Measurements from ENCODE around the gene PTPRG.
"Not testable (repeated sequence)": the region's sequence is repeated elsewhere in the genome, so short reads cannot be mapped to it uniquely, and the experiment has no call there.

The PTPRG gene

DNA sequence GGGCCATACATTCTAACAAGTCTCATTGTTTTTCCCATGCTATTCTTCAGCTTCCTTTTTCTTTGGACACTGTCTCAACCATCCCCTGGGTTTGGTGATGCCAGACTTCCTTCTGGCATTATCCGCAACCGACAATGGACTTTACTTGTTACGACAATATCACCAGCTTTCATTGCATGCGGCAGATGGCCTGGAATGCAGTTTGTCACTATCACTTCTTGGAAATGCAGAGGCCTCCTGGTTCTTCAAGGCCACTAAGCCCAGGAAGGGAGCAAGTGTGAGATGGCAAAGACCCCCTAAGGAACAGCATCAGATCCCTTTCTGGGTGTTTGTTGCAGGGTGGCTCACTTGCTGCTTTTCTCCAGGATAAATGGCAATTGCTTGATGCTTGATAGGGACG lies 128.6 kb downstream of the PTPRG start:
- no peak for DNase-seq

DNA sequence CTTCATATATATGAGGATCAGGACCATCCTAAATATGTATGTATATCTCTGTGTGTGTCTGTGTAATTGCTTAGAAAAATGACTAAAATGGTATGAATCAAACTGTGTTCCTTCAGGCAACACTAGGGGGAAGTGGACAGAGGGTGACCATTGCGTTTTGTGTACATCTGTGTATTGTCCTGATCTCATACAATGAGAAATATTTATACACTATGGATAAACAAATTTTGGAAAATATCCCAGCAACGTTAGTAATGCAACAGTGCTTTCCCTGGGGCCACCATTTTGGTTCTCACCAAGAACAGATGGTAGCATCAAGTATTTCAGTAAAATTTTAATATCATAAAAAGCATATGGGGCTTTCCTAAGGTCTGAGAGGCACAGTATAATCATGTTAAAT lies 130.1 kb downstream of the PTPRG start:
- no peak for DNase-seq

GRCh38 chr3:61697301-61697700 lies 135.9 kb downstream of the PTPRG start:
- no peak for DNase-seq

- not testable (repeated sequence) for DNase-seq
Measured at GRCh38 chr3:61698278-61699072, 137.1 kb downstream of the PTPRG start.

- no peak for DNase-seq
Measured at GRCh38 chr3:61699622-61700021, 138.3 kb downstream of the PTPRG start.

- DNase-seq, result no peak
Measured at GRCh38 chr3:61701011-61701410, 139.6 kb downstream of the PTPRG start.

DNA sequence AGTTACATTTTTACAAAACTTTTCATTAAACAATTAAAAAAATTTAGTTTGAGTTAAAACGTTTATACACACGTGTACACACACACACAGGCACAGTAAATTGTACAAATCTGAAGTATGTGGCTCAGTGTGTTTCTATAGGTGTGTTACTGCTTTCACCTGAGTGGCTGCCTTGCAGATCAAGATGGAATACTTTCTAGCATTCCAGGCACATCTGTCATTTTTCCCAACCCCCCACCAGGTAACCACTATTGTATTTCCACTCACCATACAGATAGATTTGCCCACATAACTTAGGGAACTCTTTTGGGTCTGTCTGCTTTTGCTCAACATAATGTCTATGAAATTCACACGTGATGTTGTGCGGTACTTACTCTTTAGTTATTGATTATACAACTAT lies 141.1 kb downstream of the PTPRG start:
- no peak for DNase-seq

DNA sequence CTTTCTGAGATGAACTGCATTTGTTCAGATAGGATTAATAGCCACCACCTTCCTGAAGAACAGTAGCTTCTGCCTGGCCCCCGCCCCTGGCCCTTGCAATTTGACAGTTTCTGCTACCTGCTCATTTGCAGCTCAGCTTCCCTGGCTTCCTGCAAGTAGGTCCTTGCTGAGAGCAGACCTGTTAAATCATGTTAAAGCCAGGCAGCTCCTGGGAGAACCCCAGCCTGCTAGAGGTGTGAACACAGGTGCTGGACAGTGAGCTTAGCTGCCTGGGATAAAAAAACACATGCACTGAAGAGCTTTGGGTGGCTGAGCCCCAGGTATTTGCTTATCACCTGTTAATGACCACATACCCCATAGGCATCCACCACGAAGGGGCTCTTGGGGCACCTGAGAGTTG lies 143.4 kb downstream of the PTPRG start:
- no peak for DNase-seq

DNA sequence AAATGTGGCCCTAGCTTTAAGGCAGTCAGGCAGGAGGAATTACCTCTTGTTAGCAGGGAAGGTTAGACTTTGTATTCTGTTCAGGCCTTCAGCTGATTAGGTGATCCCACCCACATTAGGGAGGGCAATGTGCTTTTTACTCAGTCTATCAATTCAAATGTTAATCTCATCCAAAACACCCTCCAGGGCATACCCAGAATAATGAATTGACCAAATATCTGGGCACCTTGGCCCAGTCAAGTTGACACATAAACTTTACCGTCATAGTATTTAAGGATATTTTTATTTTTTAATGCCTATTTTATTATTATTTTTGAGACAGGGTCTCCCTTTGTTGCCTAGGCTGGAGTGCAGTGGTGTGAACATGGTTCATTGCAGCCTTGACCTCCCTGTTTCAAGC lies 146.1 kb downstream of the PTPRG start:
- no peak for DNase-seq

DNA sequence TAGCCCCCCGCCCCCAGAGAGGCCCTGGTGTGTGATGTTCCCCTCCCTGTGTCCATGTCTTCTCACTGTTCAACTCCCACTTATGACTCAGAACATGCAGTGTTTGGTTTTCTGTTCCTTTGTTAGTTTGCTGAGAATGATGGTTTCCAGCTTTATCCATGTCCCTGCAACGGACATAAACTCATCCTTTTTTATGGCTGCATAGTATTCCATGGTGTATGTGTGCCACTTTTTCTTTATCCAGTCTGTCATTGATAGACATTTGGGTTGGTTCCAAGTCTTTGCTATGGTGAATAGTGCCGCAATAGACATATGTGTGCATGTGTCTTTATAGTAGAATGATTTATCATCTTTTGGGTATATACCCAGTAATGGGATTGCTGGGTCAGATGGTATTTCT lies 149.5 kb downstream of the PTPRG start:
- not testable (repeated sequence) for DNase-seq

DNA sequence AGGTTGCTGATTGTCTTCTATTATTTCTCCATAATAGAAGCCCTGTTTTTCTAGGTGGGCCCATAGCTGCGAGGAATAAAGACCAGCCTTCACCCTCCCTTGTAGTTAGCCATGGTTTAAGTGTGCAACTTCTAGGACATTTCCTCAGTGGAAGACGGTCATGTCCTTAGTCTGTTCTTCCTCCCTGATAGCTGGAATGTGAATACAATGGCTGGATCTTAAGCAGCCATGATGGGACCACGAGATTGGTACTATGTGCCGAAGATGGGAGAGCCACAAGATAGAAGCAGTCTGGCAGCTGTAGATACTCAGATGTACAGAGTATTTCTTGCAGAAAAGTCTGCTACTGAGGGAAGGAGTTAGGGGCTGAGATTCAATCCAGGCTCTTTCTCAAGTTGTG lies 152.9 kb downstream of the PTPRG start:
- DNase-seq, result no peak

GRCh38 chr3:61715886-61716527 lies 154.6 kb downstream of the PTPRG start:
- no peak for DNase-seq

- not testable (repeated sequence) for DNase-seq
Measured at GRCh38 chr3:61716693-61717092, 155.3 kb downstream of the PTPRG start.

GRCh38 chr3:61718565-61718964 lies 157.2 kb downstream of the PTPRG start:
- no peak for DNase-seq

- no peak for DNase-seq
Measured at GRCh38 chr3:61719278-61719977, 158.1 kb downstream of the PTPRG start.

DNA sequence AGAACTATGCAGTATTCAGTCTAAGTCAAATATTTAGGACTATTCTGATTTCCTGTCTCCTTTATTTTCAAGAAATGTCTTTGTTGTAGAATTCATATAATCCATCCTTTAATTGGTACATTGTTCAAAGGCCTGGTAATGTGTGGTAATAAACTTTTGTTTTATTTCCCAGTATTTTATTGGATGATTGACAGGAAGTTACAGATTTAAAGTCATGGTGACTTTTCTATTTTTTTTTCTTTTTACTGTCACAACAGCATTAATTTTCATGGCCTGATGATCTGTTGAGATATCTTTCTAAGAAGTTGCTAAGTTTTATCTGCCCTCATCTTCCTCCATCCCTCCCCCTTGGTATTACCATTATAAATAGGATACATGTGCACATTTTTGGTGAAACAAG lies 161.7 kb downstream of the PTPRG start:
- no peak for DNase-seq

- DNase-seq, result no peak
Measured at GRCh38 chr3:61724183-61724582, 162.8 kb downstream of the PTPRG start.

GRCh38 chr3:61724801-61725200 lies 163.4 kb downstream of the PTPRG start:
- no peak for DNase-seq

GRCh38 chr3:61725851-61726333 lies 164.5 kb downstream of the PTPRG start:
- DNase-seq, result no peak

DNA sequence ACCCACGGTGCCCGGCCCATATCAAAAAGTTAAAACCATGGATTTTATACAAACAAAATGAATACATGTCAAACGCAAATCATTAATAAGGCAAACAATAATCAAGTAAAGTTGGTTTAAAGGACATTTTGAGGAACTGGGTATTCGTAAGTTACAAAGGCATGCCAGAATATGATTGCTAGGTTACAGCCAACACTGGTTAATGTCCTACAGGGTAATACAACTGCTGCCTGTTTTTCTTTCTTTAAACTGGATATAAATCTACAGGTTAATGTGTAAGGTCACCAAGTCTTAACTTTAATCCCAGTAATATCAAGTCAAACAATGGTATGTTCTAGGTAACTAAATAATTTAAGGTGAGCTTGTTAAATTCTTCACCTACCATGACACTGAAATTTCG lies 166.1 kb downstream of the PTPRG start:
- DNase-seq, result no peak

- DNase-seq, result no peak
Measured at GRCh38 chr3:61729038-61729634, 167.8 kb downstream of the PTPRG start.

DNA sequence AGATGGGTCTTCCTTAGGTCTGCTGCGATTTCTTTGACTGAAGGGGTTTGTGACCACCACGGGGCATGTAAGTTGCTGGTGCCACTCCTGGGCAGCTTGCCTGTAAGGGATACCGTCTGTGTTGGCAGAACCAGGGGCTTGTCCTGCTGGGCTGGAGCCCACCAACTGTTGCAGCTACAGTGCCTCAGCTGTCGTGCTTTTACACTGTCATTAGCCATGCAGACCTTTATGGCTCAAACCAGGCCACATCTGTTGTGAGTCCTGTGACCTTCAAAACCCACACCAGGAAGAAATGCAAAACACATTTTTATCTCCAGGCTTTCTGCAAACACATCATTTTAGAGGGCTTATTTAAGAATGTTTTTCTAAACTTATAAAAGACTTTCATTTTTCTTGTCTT lies 168.7 kb downstream of the PTPRG start:
- DNase-seq, result no peak

DNA sequence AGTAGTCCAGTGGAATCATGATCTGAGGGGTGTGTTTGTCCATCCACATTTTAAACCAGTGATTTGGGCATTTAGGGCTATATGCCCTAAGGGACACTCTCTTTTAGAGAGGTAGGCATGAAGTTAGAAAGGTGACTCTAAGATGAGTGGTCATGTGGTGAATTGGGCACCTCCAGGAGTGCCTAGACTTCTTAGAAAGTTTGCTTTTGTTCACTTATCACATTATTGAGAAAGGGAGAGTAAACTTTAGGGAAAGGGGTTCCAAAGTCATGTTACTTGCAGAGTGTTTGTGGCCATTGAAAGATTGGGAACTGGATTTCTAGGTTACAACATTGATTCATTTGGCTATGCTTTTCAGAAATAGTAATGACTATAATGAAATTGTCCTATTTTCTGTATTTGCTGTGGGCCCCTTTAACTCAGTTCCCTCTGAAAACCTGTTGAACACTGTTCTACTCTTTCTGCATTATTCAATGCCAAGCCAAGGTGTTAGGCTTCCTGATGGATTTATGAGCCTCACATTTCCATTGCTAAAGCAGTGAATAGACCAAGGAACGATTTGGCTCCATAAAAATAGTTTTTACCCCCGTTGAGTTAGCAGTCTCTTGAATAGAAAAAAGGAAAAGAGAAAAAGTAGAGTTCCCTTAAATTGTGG lies 169.3 kb downstream of the PTPRG start:
- DNase-seq, result no peak
